C4-2B (cell line): ENCODE results near the gene GOT1.

Experiments
- CTCF ChIP-seq: fragments of 450-650 bp; conservative IDR thresholded peaks from 2 replicates; pipeline ENCODE4 v1.5.1; 2017; ENCODE audit warnings: mild to moderate bottlenecking
- ZFX ChIP-seq: fragments of 450-650 bp; IDR thresholded peaks from 2 replicates; pipeline ENCODE4 v1.6.1; 2017

GRCh38 chr10:99394256-99394655, 36.2 kb downstream of the GOT1 start:
- TF ChIP-seq CTCF = no peak
- TF ChIP-seq ZFX = no peak
